HAP-1 (cell line): ENCODE data around the gene G2E3.

Source experiments
- DNase-seq, 2 experiments: peaks; one replicate each; pipeline ENCODE4 v3.0.0-alpha.2; 2016 to 2020; ENCODE audit warnings: low spot score in 2 of 2
- H3K27me3 ChIP-seq: fragments of 250-450 bp; sonication (Bioruptor Pico); 2 replicates; pipeline ENCODE4 v1.5.1; 2020; ENCODE audit warnings: low read depth, mild to moderate bottlenecking, moderate library complexity
- H3K36me3 ChIP-seq: fragments of 250-450 bp; sonication (Bioruptor Pico); replicated peaks from 2 replicates; pipeline ENCODE4 v1.5.1; 2020; ENCODE audit warnings: mild to moderate bottlenecking
- H3K4me1 ChIP-seq: fragments of 250-450 bp; sonication (Bioruptor Pico); 2 replicates; pipeline ENCODE4 v1.5.1; 2020; ENCODE audit warnings: mild to moderate bottlenecking
- H3K4me3 ChIP-seq: fragments of 250-450 bp; sonication (Bioruptor Pico); 2 replicates; pipeline ENCODE4 v1.5.1; 2020; ENCODE audit warnings: mild to moderate bottlenecking, moderate library complexity
- H3K9me3 ChIP-seq: fragments of 250-450 bp; sonication (Bioruptor Pico); 2 replicates; pipeline ENCODE4 v1.5.1; 2020; ENCODE audit warnings: mild to moderate bottlenecking, moderate library complexity
- in situ Hi-C: fragments of 300-500 bp; cut with MboI; formaldehyde crosslinking; loops from 3 replicates; pipeline ENCODE4 v1.14.3; 2020; ENCODE audit warnings: low sequenced_read_pairs, inconsistent platforms, mixed read lengths

G2E3 gene, protein sequence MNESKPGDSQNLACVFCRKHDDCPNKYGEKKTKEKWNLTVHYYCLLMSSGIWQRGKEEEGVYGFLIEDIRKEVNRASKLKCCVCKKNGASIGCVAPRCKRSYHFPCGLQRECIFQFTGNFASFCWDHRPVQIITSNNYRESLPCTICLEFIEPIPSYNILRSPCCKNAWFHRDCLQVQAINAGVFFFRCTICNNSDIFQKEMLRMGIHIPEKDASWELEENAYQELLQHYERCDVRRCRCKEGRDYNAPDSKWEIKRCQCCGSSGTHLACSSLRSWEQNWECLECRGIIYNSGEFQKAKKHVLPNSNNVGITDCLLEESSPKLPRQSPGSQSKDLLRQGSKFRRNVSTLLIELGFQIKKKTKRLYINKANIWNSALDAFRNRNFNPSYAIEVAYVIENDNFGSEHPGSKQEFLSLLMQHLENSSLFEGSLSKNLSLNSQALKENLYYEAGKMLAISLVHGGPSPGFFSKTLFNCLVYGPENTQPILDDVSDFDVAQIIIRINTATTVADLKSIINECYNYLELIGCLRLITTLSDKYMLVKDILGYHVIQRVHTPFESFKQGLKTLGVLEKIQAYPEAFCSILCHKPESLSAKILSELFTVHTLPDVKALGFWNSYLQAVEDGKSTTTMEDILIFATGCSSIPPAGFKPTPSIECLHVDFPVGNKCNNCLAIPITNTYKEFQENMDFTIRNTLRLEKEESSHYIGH

DNA sequence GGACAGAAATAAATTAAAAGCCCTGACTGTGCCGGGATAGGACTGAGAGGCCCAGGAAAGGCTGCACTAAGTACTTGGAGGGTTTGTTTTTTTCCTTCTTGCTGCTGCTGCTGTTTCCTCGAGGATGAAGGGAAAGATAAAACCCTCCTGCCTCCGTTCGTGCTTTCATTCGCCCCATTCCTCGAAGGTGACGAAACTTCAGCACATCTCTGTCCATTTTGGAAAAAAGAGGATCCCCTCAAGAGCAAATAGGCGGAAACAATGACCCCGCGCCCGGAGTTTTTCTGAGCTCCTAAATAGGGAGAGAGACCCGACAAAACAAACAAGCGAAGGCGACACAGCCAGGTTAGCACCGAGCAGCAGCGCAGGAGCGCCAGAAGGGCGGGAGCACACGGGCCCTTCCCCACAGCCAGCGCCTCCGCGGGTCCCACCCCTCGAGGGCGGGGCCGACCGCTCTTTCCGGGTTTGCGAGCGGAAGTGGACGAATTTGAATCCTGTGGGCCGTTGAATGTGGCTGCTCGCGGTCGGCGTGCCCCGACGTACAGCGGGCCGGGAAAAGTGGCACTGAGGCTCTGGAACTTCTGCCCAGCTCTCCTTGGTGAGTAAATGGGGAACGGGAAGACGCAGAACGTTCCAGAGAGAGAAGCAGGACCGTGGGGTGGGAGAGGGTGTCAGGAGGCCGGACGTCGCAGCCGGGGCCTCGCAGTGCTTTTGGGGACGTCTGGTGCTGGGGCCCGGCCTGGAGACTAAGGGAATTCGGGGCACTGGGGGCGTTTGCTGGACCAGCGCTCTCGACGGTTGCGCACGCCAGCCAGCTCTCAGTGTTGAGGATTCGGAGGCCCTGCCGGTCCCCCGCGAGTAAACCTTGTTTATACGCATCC is at the start of gene G2E3:
G2E3 (plus strand) TSS at position 484 of the 881 bp plus-strand sequence. CDS start 21,922 bp downstream, outside the sequence.
- Histone ChIP-seq H3K36me3 (no peaks in the 10 kb centered on the region; the same call in 1 of the 2 replicates), H3K4me3 (peak within 1 kb of the TSS; percentile 80), H3K27me3 (peaks cover 4% of the 10 kb centered on the region; the same call in 1 of the 2 replicates), H3K4me1 (peaks cover 12% of the 10 kb centered on the region), H3K9me3 (no peaks in the 10 kb centered on the region)
- DNase-seq: peak; percentile 74 to 93
- in situ Hi-C loops: no loop called here

DNA sequence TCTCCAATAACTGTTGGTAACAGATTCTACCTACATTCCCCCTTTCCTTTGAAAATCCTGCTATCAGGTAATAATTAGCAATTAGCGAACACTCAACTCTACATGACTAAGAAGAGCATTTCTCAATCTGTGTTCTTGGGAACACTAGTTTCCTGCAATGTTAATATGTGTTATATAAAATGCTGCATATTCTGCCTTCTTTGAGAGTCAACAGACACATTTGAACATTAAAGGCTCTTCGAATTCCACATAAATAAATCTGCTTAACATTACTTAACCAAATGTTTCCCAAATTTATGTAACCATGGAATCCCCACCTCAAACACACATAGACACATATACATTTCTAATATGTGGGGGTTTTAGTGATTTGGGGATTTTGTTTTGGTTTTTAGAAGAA is 41.2 kb upstream of the G2E3 start:
- Histone ChIP-seq H3K36me3 (no peaks in the 10 kb centered on the region), H3K9me3 (no peaks in the 10 kb centered on the region), H3K4me3 (no peak overlapping the region), H3K27me3 (peaks cover 6% of the 10 kb centered on the region), H3K4me1 (no peaks in the 10 kb centered on the region)
- in situ Hi-C loops: no loop called here
- DNase-seq: no peak

DNA sequence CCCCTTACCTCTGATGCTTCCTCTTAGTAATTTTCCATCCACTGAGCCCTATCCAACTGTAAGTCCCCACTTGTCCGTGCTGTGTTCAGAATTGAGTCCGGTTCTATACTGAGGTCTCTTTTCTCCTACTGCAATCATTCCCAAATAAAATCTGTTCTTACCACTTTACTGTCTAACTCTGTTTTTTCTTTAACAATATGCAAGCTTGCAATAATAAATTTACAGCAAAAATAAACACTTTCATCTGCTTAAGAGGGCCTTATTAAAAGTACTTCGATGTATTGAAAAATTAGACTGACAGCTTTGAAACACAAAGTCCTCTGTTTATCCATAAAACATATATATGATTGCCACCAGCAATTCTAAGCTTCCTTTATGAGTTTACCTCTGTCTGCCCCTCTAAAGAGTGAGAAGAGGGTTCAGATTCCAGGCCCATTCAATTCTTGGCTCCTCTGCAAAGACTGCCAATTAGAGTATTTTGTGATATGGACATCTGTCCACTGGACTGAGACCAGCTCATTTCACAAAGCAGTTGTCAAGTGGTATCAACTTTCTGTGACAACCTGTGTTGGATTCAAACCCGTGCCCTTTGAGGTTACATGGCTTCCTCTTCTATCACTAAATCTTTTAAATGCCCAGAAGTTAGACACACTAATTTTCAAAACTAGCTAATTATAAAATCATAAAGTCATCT is 39.9 kb upstream of the G2E3 start:
- in situ Hi-C loops: no loop called here
- Histone ChIP-seq H3K27me3 (no peaks in the 10 kb centered on the region; the same call in 1 of the 2 replicates), H3K4me1 (no peaks in the 10 kb centered on the region), H3K4me3 (no peak overlapping the region), H3K36me3 (no peaks in the 10 kb centered on the region), H3K9me3 (no peaks in the 10 kb centered on the region)
- DNase-seq: no peak

DNA sequence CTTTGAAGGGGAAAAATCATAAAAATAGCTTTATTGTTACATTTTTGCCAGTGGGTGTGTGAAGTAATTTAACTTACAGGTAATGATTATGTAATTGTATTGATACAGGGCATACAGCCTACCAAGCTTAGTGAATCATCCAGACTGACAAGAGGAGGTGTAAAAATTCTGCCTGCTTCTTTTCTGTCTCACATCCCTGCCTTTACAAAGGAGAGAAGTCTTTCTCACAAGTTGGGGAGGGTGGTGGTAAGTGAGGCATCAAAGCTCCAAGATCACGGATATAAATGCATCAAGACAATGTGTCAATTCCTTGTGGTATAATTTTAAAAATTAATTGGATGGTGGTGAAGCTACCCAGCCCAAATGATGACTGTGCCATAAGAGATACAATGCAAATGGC is 39.0 kb upstream of the G2E3 start:
- in situ Hi-C loops: no loop called here
- no peaks in the 10 kb centered on the region for H3K4me1 ChIP-seq
- H3K27me3 ChIP-seq: no peaks in the 10 kb centered on the region; the same call in 1 of the 2 replicates

DNA sequence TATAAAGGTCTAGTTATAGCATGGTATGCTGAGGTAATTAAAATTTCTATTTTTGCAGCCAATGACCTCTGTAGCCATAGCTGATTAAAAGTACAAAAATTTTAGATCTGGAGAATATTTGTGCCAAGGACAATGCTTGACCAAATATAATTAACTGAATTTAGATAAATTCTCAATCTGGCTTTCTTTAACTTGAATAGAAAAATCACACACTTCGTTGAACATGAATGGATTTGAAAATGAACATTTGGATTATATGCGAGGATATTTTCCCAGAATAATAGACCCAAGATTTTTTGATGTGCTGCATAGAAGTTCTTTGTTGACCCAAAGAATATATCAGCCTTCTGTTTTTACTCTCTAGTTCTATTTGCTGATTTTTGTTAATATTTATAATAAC is 38.4 kb upstream of the G2E3 start:
- no peak for DNase-seq
- Histone ChIP-seq H3K4me1 (no peaks in the 10 kb centered on the region), H3K4me3 (no peak overlapping the region), H3K9me3 (no peaks in the 10 kb centered on the region), H3K36me3 (no peaks in the 10 kb centered on the region), H3K27me3 (no peaks in the 10 kb centered on the region)
- in situ Hi-C loops: no loop called here

More for the DNA sequence above, 39.0 kb upstream of the G2E3 start:
- Histone ChIP-seq H3K4me3 (no peak overlapping the region), H3K9me3 (no peaks in the 10 kb centered on the region), H3K36me3 (no peaks in the 10 kb centered on the region)
- no peak for DNase-seq

DNA sequence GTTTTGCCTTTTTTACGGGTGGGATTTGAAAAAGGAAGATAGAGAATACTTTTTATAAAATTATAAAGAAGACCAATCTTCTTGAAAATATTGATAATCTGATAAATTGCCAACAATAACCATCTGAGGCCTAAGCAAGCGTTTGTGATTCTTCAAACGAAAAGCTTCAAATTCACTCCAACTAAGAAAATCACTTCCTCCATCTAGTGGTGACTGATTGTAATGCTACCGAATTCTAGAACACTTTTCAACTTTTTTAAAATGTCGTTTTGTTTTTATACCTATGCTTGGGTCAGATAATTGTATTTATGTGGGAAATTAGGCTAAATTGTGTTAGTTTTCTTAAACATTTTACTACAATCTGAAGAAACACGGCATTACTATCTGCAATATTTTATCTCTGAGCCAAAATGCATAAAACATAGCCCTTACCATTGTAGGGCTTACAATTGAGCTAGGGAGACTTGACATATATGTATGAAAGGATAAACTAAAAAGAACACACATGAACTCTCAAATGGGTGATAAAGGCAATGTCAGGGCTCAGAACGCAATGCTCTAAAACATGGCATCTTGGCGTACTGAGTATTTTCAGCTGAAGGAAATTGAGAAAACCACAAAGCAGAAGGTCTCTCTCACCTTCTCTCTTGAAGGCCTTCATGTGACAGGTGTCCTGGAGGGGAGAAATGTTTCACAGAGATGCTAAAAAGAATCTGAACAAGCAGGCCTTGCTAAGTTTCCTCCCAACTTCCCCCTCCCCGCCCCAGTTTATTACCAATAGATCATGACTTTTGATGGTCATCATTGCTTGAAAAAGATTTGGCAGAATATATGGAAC is 36.8 kb upstream of the G2E3 start:
- Histone ChIP-seq H3K4me1 (no peaks in the 10 kb centered on the region), H3K36me3 (no peaks in the 10 kb centered on the region), H3K9me3 (no peaks in the 10 kb centered on the region), H3K27me3 (no peaks in the 10 kb centered on the region), H3K4me3 (no peak overlapping the region)
- DNase-seq: peak in 1 of 2 experiments; percentile 36
- in situ Hi-C loops: no loop called here

DNA sequence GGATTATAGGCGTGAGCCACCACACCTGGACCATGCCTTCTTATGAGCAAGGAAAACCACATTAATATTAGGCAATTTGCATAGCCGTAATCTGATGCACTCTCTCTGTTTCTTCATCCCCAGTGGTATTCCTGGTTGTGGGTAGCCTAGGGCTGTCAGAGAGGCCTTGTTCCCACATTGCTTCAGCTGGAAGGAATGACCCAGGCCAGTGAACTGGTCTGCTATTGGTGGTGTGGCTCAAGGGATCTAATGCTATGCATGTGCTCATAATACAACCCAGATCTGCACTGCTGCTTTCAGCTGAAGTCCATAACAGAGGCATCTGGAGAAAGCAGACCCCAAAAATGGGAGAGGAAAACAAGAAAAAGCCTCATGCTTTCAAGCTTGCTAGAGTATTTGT is 33.1 kb upstream of the G2E3 start:
- no peaks in the 10 kb centered on the region for H3K4me1 ChIP-seq
- no peak overlapping the region for H3K4me3 ChIP-seq
- in situ Hi-C loops: no loop called here
- H3K9me3 ChIP-seq: no peaks in the 10 kb centered on the region
- H3K36me3 ChIP-seq: no peaks in the 10 kb centered on the region
- H3K27me3 ChIP-seq: no peaks in the 10 kb centered on the region
- DNase-seq: no peak

DNA sequence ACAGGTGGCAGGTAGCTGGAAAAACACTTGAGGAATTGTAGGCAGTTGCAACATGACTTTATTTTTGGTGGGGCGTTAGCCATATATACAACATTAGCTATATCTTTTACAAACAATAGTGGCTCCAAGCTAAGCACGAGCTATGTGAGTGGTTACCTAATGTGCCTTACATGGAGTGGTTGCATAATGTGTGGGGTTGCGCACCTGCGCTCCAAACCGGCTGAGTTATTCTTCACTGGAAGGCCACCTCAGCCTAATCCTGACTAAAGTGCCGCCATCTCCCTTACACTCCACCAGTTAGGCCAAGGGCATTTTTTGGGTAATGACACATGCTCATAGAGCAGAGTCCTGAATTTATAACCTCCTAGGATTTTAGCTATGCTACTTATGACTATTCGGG is 31.8 kb upstream of the G2E3 start:
- Histone ChIP-seq H3K9me3 (no peaks in the 10 kb centered on the region), H3K4me3 (no peak overlapping the region), H3K4me1 (no peaks in the 10 kb centered on the region), H3K27me3 (no peaks in the 10 kb centered on the region), H3K36me3 (no peaks in the 10 kb centered on the region)
- DNase-seq: no peak
- in situ Hi-C loops: no loop called here

DNA sequence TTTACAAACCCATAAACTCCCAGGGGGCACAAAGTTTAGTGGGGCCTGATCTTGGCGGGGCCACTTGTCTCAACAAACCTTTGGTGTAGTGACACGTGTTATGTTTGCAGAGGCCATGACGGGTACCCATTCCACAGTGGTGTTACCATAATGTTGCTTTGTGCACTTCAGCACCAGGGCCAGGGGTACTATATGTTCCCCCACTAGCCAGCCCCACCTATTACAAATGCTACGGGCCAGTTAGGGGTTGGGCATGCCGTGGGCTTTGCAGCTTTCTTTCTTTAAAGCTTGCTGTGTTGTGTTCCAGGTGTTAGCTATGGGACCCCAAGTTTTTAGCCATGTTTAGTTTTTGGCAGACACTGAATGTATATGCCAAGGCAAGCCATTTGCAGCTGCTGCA is 30.8 kb upstream of the G2E3 start:
- H3K4me3 ChIP-seq: no peak overlapping the region
- no peaks in the 10 kb centered on the region for H3K36me3 ChIP-seq
- H3K27me3 ChIP-seq: no peaks in the 10 kb centered on the region
- H3K4me1 ChIP-seq: no peaks in the 10 kb centered on the region
- H3K9me3 ChIP-seq: no peaks in the 10 kb centered on the region
- in situ Hi-C loops: no loop called here
- no peak for DNase-seq

DNA sequence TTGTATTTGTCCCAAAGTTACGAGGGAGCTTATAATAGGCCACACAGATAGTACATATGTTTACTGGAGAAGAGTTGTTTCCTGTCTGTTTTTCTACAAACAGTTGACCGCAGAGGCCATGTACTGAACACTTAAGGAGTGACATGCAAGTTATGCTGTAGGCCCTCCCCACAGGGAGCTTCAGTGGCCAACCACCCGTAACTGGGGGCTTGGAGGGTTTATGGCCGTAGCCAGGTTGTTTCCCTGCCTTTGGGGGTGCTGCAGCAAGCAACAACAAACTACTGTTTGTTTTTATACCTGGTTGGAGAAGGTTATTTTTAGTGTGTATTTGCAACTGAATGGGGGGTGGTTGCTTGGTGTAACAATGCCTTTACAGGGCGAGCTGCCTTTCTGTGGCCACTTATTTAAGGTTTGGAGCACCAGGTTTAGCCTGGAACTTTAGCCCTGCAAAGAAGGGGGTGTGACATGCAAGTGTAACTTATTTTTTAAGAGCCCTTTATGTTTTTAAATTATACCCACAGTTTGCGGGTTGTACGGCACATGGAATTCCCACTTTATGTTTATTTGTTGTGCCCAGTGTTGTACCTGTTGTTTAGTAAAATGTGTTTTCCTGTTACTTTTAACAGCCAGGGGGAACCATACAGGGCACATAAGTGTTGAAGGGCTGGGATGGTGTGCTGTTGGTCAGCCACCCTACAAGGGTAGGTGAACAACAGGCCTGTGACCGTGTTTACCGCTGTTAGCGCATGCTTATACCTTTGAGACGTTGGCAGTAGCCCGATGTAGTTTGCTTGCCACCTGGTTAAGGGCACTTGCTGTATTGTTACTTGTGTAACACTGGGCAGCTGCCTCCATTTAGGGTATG is 29.9 kb upstream of the G2E3 start:
- Histone ChIP-seq H3K27me3 (0 out of 2 replicates have a peak, but pooled peaks cover under 1% of the 10 kb centered on the region), H3K4me3 (no peak overlapping the region), H3K4me1 (no peaks in the 10 kb centered on the region), H3K36me3 (no peaks in the 10 kb centered on the region), H3K9me3 (no peaks in the 10 kb centered on the region)
- DNase-seq: no peak
- in situ Hi-C loops: no loop called here

DNA sequence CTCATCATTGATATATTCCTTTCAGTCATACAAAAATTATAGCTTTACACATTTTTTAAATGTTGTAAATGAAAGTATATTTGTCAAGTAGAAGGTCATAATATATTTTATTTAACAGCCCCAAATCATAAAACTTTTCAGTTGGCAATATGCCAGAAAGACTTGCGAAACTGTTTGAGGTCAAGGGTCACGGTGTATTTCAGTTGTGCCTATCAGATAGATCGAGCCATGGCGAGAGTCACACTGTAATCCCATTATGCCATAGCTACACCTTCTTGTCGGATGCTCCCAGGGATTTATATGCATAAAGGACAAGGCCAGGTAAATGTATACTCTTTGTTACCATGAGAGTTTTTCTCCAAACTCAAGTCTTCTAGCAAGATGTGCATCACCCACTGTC is 26.7 kb upstream of the G2E3 start:
- Histone ChIP-seq H3K9me3 (no peaks in the 10 kb centered on the region), H3K36me3 (no peaks in the 10 kb centered on the region), H3K27me3 (peaks cover 12% of the 10 kb centered on the region), H3K4me3 (no peak overlapping the region), H3K4me1 (no peaks in the 10 kb centered on the region)
- in situ Hi-C loops: no loop called here
- no peak for DNase-seq

DNA sequence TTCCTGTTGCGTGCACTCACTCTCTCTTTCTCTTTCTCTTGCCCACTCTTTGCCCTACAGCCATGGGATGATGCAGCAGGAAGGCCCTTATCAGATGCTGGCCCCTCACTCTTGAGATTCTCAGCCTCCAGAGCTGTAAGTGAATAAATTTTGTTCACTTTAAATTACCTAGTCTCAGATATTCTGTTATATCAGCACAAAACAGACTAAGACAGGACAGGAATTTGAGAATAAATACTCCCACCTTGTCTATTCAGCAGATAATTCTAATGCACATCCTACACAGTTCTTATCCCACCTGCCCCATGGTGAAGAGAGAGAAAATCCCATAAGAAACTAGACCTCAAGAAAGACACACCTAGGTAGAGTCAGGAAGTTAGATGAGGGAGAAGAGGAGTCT is 25.8 kb upstream of the G2E3 start:
- in situ Hi-C loops: no loop called here
- Histone ChIP-seq H3K4me1 (no peaks in the 10 kb centered on the region), H3K27me3 (peaks cover 15% of the 10 kb centered on the region), H3K36me3 (no peaks in the 10 kb centered on the region), H3K9me3 (no peaks in the 10 kb centered on the region), H3K4me3 (no peak overlapping the region)
- no peak for DNase-seq
